ENCODE data around the gene RGMB. TPM values are rescaled to one million over a fixed set of nuclear protein-coding genes. Genes with fewer than 3 reads are reported as not detected.

Gene RGMB
- total RNA-seq, 4 donors from 2014 or later, result 2.8 to 22.3 (median 12.9) TPM

GRCh38 chr5:98839469-98840383 lies 66.3 kb downstream of the RGMB start:
- no peaks in the 10 kb centered on the region for H3K36me3 ChIP-seq
- peak overlapping the region in 1 of 2 donors; percentile 21 for H3K4me3 ChIP-seq
- DNase-seq, result no peak
- intact Hi-C loops (cut with DNase I; ENCODE audit: low total_unique reads), result no loop called here
- H3K27ac ChIP-seq, result no peak overlapping the region
- H3K4me1 ChIP-seq, result no peaks in the 10 kb centered on the region
- H3K9me3 ChIP-seq, result no peaks in the 10 kb centered on the region
- H3K27me3 ChIP-seq, result no peaks in the 10 kb centered on the region
- peak in 1 of 4 experiments; percentile 9 for TF ChIP-seq CTCF (IDR thresholded peaks at IDR 0.05)
- no peak for TF ChIP-seq POLR2A (IDR thresholded peaks at IDR 0.05)

- Histone ChIP-seq H3K9me3 (no peaks in the 10 kb centered on the region), H3K27me3 (no peaks in the 10 kb centered on the region), H3K27ac (no peak overlapping the region), H3K36me3 (no peaks in the 10 kb centered on the region), H3K4me3 (no peak overlapping the region), H3K4me1 (no peaks in the 10 kb centered on the region)
- intact Hi-C loops (cut with DNase I; ENCODE audit: low total_unique reads), result no loop called here
- DNase-seq, result no peak
- TF ChIP-seq POLR2A (IDR thresholded peaks at IDR 0.05), result no peak
- no peak for TF ChIP-seq CTCF (IDR thresholded peaks at IDR 0.05)
Observed at GRCh38 chr5:98840946-98841345, 67.5 kb downstream of the RGMB start.

- no peaks in the 10 kb centered on the region for H3K36me3 ChIP-seq
- no peak overlapping the region for H3K4me3 ChIP-seq
- TF ChIP-seq POLR2A (IDR thresholded peaks at IDR 0.05) (no peak), CTCF (IDR thresholded peaks at IDR 0.05) (no peak)
- H3K27ac ChIP-seq, result no peak overlapping the region
- no peaks in the 10 kb centered on the region for H3K27me3 ChIP-seq
- no peaks in the 10 kb centered on the region for H3K4me1 ChIP-seq
- H3K9me3 ChIP-seq, result no peaks in the 10 kb centered on the region
- intact Hi-C loops (cut with DNase I; ENCODE audit: low total_unique reads), result no loop called here
- no peak for DNase-seq
Observed at GRCh38 chr5:98843481-98843880, 70.0 kb downstream of the RGMB start.

- DNase-seq, result no peak
- no peak for TF ChIP-seq CTCF (IDR thresholded peaks at IDR 0.05)
- Histone ChIP-seq H3K36me3 (no peaks in the 10 kb centered on the region), H3K9me3 (no peaks in the 10 kb centered on the region), H3K27ac (no peak overlapping the region), H3K4me3 (no peak overlapping the region), H3K27me3 (no peaks in the 10 kb centered on the region), H3K4me1 (no peaks in the 10 kb centered on the region)
- intact Hi-C loops (cut with DNase I; ENCODE audit: low total_unique reads), result no loop called here
Observed at GRCh38 chr5:98844865-98845264, 71.4 kb downstream of the RGMB start.

GRCh38 chr5:98845878-98846277 lies 72.4 kb downstream of the RGMB start:
- H3K27me3 ChIP-seq, result no peaks in the 10 kb centered on the region

More at GRCh38 chr5:98845878-98846277, 72.4 kb downstream of the RGMB start:
- H3K27ac ChIP-seq, result no peak overlapping the region
- H3K9me3 ChIP-seq, result no peaks in the 10 kb centered on the region
- intact Hi-C loops (cut with DNase I; ENCODE audit: low total_unique reads), result no loop called here
- H3K4me3 ChIP-seq, result no peak overlapping the region
- H3K36me3 ChIP-seq, result no peaks in the 10 kb centered on the region
- TF ChIP-seq CTCF (IDR thresholded peaks at IDR 0.05) (no peak), POLR2A (IDR thresholded peaks at IDR 0.05) (no peak)
- no peaks in the 10 kb centered on the region for H3K4me1 ChIP-seq
- DNase-seq, result no peak
